ENCODE data around the gene PTPRT.
"Not testable (repeated sequence)": the region's sequence is repeated elsewhere in the genome, so short reads cannot be mapped to it uniquely, and the experiment has no call there.

PTPRT gene

DNA sequence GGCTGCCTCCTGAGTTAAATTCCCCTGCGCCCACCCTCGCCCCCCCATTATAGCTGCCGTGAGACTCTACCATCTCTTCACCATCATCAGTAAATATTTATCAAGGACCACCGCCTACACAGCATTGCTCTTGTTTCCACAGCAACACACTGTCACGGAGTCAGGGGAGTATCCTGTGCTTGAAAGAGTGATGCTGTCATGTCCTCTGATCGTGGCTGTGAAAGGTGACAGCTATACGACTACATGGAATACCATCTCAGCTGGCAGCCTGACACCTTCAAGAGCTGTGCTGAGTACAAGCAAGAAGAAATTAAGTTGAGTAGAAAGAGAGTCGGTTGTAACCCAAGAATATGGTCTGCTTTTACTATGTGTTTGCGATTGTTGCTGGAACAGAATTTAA, 3.4 kb downstream of the PTPRT start:
- no peak for DNase-seq

DNA sequence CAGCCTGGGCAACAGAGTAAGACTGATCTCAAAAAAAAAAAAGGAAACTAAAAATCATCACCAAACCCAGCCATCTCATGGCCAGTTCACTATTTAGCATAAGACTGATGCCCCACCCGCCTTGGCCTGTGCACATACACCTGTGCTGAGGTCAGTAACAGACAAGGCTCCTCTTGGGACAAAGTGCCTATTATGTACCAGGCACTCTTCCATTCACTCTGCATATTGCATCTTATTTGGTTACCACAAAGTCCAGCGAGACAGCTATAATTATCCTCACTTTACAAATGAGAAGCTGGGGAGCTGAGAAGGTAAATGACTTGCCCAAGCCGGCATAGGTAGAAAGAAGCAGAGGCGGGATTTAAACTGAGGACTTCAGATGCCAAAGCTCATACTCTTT, 3.8 kb downstream of the PTPRT start:
- no peak for DNase-seq

DNA sequence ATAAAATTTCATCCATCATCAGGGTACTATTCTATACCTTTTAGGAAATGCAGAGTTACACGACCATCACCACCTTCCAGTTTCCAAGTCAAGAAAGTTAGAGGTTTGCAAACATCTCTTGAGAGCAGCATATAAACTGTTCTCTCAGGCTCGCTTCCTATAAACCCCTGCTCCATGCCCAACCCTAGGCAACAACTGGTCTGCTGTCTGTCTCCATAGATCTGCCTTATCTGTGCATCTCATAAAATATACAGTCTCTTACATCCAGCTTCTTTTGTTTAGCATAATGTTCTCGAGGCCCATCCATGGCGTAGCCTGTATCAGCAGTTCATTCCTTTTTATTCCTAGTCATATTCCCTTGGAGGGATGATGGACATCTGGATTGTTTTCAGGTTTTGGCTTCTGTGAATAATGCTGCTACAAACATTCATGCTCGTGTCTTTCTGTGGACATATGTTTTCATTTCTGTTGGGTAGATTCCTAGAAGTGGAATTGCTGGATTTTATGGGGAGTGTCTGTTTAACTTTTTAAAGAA, 6.1 kb downstream of the PTPRT start:
- DNase-seq, result no peak

DNA sequence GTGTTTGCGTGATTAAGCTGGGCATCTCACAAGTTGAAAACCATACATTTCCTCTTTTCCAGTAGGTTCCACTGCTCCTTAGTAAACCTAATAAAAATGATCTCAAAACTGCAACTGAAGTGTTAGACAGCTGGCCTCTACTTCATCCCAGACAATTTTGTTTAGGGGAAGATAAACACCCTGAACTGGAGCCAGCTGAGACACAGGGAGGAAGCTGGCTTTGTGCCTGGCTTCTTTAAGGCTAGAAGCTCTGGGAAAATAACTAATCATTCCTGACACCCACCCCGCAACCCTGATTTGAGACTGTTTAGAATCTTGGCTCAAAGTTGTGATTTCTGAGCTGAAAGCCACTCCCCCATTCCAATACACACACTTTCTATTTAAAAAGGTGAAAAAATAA, 11.6 kb downstream of the PTPRT start:
- DNase-seq, result no peak

DNA sequence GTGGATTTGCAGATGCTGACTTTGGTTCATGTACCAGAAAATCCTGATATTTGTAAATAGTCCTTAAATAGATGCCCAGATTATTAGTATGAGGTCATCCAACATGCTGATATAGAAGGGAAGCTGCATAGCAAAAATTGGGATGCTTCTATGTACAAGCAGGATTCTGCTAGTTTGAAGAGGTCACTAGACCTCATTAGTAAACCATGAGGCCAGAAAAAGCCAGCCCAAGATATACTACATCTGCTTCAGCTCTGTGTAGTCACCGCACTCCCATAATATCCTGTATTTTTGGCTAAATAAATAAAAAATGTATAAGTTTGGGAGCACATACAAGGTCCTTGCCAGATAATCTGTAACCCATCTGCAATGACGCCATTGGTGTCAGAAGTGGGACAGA, 13.0 kb downstream of the PTPRT start:
- no peak for DNase-seq

DNA sequence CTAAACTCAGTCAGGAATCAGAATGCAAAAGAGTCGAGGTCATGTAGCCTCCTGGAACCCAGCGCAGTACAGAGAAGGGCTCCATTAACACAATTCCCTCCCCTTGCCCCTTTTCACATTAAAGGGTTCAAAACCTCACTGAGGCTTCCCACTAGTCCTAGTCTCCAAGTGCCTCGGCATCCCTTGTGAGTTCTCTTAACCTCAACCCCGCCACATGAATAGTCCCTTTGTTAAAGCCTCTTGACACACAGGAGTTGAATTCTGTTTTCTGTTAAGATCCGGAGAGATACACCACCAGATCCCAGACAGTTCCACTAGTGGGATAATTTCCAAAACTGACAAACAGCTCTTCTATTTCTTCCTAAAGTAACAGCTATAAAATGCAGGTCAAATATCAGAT, 17.8 kb downstream of the PTPRT start:
- DNase-seq, result no peak

DNA sequence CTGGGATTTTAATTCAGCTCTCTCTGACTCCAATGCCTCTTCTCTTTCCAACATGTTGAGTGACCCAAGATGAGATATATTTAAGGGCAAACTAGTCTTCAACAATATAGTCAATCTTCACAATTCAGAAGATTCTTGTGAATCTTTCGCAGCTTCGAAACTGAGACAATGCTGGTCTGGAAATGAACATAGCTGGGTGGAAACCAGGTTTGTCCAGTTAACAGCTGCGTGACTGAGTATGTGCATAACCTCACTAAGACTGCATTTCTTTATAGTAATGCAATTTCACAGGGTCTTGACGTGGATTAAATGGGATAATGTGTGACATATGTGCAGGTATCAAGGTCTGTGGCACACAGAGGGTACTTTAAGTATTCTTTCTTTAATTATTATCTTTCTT, 18.9 kb downstream of the PTPRT start:
- DNase-seq, result no peak

DNA sequence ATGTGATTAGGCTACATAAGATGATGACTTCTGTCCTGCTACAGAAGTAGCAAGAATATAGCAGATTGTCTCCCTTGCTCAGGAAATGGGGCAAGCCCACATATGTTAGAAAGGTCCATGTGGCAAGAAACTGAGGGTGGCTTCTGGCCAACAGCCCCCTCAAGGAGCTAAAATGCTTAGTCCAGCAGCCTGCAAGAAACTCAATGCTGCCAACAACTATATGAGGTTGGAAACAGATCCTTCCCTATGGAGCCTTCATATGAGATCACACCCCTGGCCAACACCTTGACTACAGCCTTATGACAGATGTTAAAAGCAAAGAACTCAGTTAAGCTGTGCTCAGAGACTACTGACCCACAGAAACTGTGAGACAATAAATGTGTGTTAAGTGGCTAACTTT, 22.1 kb downstream of the PTPRT start:
- no peak for DNase-seq

DNA sequence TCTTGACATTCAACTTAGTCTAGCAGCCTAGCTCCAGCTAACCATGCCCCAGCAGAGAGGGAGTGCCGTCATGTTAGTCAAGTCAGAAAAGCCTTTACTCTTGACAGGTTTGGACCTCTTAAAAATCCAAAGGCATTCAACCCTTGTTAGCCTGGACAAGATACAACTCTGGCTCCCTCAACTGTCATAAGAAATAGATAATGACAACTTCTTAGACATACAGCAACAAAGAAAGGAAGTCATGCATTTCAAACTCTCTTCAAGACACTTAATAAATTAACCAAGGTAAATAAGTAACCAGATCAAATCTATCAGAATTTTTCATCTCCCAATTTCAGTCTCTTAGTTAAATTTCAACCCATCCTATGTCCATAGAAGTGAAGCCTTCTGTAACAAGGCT, 22.7 kb downstream of the PTPRT start:
- DNase-seq, result no peak

DNA sequence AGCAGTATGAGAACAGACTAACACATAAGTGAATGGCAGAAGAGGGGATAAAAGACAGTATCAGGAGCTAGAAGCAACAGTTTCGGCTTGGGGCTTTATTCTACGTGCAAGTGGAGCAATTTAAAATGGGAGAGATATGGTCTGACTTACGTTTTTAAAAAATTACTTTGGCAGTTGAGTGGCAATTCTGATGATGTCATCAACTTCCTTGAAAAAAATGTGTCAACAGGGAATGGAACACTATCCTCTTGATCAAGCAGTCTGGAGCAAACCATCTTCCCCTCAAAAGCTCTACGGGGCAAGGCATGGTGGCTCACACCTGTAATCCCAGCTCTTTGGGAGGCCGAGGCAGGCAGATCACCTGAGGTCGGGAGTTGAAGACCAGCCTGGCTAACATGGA, 24.1 kb downstream of the PTPRT start:
- DNase-seq, result no peak

DNA sequence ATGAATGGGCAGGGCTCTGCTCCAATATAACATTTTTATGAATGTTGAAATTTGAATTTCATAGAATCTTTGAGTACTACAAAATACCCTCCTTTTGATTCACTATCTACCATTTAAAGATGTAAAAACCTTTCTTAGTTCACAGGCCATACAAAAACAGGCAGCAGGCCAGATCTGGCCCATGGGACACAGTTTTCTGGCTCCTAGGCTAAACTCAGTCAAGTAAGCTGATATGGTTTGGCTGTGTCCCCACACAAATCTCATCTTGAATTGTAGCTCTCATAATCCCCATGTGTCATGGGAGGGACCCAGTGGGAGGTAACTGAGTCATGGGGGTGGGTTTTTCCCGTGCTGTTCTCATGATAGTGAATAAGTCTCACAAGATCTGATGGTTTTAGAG, 25.0 kb downstream of the PTPRT start:
- DNase-seq, result not testable (repeated sequence)

DNA sequence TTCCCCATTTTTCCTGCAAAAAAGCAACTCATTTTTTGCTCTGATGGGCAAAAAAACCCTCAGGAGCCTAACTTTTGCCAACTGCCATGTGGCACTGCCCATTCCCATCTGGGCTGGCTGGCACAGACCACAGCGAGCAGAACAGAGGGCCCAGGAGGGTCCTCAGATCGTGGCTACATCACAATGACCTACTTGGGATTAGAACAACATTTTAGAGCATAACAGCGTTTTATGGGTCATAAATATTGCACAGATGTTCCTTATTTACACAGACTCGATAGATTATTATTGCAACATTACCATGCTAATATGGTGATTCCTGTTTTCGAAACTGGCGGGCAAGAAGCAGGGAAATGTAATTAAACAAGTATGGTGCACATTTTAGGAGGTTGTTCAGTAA, 28.0 kb downstream of the PTPRT start:
- no peak for DNase-seq

DNA sequence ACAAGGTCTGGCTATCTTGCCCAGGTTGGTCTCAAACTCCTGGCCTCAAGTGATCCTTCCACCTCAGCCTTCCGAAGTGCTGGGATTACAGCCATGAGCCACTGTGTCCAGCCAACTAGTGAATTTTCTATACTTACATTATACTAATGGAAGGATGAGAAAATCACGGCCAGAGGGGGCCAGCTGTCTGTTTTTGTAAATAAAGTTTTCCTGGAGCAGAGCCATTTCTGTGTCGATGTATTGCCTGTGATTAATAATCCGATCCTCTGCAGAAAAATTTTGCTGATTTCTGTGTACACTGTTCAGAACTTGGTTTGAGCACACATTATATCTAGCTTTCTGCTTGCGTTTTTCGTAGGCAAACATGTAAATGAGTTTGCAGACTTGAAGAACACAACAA, 28.8 kb downstream of the PTPRT start:
- no peak for DNase-seq

DNA sequence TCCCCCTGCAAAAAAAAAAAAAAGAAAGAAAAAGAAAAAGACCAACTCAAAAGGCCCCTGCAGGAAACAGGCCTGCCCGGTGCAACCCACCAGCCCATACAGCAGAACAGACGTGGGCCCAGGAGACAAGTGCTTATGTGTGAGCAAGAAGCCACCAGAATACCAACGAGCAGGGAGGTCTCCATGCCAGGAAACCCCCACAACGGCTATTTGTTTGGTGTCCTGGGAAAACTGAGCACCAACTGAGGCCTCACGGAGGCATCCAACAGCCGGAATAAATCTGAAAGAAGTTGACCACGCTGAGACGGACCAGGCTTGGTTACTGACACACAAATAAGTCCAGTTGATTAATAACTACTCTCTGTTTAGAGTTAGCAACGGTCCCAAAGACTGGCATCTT, 29.7 kb downstream of the PTPRT start:
- DNase-seq, result no peak

DNA sequence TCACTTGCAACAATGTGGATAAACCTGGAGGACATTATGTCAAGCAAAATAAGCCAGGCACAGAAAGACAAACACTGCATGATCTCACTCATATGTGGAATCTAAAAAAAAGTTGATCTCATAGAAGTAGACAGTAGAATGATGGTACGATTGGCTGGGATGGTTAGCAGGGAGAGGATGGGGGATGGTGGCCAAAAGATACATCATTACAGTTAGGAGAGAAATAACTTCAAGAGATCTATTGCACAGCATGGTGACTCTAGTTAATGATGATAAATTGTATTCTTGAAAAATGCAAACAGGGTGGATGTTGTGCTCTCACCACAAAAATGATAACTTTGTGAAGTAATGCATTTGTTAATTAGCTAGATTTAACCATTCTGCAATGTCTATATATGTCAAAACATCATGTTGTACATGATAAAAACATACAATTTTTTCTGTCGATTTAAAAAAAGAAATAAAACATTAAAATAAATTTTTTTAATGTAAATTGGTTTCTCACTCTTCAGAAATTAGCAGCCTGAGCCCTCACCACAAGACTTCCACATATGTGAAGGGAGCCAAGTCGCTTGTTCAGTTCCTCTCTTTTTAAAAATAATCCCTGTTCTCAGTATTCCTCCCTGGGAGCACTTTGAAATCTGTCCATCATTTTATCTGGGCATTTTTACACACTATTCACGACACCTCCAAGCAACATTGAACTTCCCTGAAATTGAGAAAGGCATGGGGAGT, 34.2 kb downstream of the PTPRT start:
- DNase-seq, result no peak

DNA sequence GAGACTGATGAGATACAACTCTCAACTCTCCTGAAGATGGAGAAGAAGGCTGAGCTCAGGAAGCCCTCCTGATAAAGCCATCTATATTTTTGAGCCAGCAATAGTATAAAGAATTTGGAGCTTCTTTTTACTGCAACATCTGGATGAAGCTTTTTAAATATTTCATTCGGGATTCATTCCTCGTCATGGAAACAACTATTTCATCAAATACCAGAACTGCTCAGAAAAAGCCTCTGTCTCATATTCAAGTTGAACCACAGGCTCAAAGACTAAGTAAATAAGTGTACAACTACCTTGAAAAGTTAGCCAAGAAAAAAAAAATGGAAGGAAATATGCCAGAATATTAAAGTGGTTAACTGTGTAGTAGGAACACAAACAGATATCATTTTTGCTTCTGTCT, 37.8 kb downstream of the PTPRT start:
- DNase-seq, result no peak

DNA sequence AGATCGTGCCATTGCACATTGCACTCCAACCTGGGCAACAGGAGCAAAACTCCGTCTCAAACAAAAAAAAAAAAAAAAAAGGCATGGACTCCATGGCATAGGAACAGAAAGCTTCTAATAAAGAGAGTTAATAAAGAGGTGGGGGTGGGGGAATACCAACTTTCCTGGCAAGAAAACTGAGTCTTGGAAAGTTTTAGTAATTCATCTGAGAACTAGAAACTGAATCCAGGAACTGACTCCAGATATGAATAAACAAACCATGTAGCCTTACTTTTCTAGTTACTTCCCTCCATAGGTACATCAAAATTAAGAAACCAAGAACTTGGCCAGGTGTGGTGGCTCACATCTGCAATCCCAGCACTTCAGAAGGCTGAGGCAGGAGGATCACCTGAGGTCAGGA, 38.5 kb downstream of the PTPRT start:
- DNase-seq, result no peak

DNA sequence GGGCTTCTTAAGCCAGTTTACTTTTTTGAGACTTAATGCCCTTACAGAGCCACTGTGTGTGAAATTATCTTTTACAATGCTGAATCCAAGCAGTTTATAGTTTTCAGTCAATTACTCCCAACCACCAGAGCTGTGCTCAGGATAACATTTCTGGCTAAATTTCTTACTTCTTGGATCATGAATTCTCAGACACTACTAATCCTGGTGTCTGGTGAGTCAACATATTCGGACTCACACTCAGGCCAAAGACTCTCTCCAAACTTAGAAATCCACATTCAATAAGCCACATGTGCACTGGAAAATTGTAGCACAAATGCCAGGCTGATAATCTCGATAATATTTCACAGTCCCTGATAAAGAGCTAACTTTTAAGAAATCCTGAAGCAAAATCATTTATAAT, 49.0 kb downstream of the PTPRT start:
- no peak for DNase-seq

DNA sequence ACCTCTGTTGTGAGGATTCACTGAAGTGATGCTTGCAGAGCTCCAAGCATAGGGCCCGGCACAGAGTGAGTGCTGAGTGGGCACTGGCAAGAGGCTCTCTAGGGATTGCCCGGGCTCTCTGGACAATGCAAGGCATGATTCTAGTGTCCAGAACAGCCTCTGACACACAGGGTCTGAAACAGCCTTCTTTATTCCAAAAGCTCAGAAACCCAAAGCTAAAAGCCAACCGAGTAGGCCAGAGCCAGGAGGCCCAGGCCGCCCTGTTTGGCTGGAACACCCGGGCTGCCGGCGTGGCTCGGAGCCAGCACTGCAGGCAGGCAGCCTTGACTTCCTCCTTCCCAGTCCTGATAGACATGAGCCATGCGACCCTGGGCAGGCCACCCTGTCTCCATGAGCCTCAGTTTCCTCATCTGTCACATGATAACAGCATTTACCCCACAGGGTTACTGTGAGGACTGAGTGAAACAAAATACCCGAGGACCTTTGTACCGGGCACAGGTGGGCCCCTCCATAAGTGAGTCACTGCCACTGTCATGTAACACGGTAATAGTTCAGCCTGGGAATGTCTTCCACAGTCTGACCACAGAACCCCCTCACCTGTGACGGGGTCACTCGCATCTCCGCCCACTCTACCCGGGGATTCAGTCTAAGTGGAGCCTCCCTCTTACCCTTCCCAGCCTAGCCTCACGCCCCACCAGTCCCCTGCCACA, 51.5 kb downstream of the PTPRT start:
- DNase-seq, result no peak

DNA sequence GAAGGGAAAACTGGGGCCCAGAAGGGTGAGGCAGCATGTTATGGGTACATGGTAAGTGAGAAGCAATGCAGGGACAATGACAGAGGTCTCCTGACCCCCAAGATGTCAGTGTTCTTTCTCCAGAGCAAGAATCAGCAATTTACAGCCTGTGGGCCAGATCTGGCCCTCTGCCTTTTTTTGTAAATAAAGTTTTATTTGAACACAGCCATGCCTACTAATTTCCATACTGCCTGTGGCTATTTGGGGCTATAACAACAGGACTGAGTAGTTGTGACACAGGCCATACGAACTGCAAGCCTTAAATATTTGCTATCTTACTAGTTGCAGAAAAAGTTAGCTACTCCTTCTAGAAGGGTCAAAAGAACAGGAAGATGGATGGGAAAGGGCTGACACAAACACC, 52.5 kb downstream of the PTPRT start:
- no peak for DNase-seq

DNA sequence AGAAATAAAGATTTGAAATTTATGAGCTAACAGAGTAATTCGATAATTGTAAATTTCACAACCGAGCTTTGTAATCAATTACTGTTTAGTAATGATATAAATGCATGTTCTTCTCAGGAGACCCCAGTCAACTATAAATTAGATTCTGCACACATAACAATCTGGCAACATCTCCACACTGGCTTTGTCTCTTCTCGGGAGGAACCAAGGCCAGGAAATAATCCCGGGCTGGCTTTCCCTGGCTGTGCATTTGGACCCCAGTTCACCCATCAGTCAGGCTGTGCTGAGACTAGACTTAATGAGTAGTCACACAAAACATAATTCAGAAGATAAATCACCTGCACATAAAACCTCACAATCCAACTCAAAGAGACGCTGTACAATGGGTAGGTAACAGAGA, 65.5 kb downstream of the PTPRT start:
- no peak for DNase-seq

DNA sequence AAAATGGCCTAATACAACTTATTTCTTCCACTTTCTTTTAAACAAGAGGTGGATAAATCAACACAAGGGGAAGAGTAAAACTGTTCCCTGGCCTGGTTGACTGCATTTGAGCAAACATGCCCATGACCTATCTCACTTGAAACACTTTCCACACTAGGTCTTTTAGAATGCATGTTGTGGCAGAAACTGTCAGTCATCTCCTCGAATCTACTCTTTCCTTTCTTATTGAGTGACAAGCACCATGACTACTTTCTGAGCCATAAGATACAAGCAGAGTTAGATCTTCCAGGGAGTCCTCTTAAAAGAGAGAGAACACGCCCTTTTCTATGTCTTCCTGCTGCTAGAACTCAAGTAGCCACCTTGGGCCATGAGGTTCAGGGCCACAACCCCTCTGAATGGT, 66.5 kb downstream of the PTPRT start:
- no peak for DNase-seq

DNA sequence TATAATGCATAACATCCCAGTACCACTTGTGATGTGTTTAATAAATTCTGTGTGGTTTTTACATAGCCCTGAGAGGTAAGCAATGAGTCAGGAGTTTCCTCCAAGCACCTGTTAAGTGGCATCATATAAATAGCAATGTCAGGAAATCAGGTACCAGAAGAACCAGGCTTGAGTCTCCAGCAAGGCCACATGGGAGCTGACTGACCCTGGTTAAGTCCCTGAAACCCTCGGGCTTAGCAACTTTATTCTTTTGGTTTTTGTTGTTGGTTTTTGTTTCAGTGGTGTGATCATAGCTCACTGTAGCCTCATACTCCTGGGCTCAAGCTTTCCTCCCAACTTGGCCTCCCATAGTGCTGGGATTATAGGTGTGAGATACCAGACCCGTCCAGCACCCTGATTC, 70.0 kb downstream of the PTPRT start:
- DNase-seq, result no peak

DNA sequence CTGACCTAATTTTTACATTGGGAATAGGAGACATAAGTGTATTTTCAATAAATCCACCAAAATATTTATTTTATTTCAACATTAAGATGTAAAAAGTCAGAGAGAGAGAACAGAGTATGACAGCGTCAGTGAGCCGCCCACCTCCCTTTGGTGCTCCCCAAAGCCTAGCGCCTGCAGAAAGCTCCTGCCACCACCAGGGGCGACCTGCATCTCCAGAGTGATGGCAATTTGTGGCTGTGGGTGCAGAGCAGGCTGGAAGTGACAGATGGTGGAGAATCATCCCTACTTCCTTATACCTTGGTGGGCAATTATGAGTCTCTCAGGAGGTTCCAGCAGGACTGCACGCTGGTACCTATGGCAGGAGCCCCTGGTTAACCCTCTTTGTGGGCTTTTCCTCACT, 87.3 kb downstream of the PTPRT start:
- DNase-seq, result no peak

DNA sequence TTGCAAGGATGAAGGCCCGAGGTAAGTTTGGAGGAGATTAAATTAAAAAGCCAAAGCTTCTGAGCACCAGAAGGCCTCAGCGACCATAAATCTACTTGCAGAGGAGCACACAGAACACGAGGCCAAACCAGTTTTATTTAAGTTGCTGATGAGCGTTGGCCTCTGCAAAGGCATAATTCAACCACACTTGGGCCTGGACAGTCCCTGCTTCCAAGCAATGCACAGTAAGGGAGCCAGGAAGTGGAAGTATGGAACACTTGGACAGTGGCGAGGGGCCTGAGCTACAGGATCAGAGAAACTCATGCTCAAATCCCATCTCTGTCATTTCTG, 92.8 kb downstream of the PTPRT start:
- no peak for DNase-seq

Data from NCI-H1694 (cell line).